ACC112 (cell line): Measurements from ENCODE around the gene RAB11A.

Source experiments
- H2AFZ ChIP-seq: fragments of 200-600 bp; sonication (generic); one replicate; pipeline ENCODE4 v1.6.0; 2017; ENCODE audit warnings: antibody characterized with exemption, low read length; ENCODE audit not compliant: unreplicated experiment
- H3K27ac ChIP-seq: fragments of 200-600 bp; sonication (generic); 2 replicates; pipeline ENCODE4 v1.5.1; 2014; ENCODE audit warnings: low read depth, mild to moderate bottlenecking, antibody characterized with exemption, low read length, moderate library complexity
- H3K27me3 ChIP-seq: fragments of 200-600 bp; sonication (generic); 2 replicates; pipeline ENCODE4 v1.6.1; 2014; ENCODE audit warnings: mild to moderate bottlenecking, antibody characterized with exemption, low read length, moderate library complexity, mixed read lengths; ENCODE audit not compliant: insufficient read depth
- H3K36me3 ChIP-seq: fragments of 200-600 bp; sonication (generic); 2 replicates; pipeline ENCODE4 v1.6.1; 2016; ENCODE audit warnings: mild to moderate bottlenecking, antibody characterized with exemption, low read length, moderate library complexity, mixed read lengths; ENCODE audit not compliant: insufficient read depth
- H3K4me1 ChIP-seq: fragments of 200-600 bp; sonication (generic); one replicate; pipeline ENCODE4 v1.6.1; 2016; ENCODE audit warnings: low read length, mixed read lengths; ENCODE audit not compliant: insufficient read depth, unreplicated experiment, control insufficient read depth
- H3K4me3 ChIP-seq: fragments of 200-600 bp; sonication (generic); 2 replicates; pipeline ENCODE4 v1.5.1; 2014; ENCODE audit warnings: mild to moderate bottlenecking, low read depth, low read length
- H3K79me2 ChIP-seq: fragments of 200-600 bp; sonication (generic); one replicate; pipeline ENCODE4 v1.6.0; 2016; ENCODE audit warnings: low read length; ENCODE audit not compliant: control insufficient read depth, unreplicated experiment, insufficient read depth

Gene RAB11A

DNA sequence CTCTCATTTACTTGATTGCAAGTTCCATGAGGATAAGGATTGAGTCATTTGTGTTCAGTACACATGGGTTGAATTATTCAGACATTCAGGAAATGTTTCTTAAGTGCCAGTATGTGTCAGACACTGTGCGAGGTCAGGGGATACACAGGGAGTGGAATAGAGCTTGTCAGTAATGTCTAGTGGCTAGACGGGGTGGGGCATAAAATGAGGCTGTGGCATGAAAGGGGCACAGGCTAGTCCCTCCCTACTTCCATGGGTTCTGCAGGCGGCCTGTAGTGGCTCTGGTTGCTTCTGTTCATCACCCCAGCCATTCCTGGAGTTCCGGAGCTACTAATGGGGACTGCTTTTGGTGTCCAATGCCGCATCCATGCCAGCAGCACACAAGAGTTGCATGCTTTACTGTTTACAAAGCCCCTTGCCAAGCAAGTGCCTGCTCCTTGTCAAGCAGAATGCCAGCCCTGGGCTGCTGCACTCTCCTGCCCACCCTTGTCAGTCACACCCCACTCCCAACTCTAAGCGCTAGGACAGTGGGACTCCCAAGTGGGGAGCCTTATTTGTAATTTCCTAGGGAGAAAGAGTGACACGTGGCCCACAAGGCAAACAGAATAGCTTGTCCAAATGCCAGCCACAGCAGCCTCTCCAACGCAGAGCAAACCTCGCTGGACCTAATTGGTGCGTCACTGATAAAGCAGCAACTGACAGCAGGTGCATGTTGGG, 70.8 kb downstream of the RAB11A start:
- Histone ChIP-seq H3K4me3 (no peak overlapping the region), H2AFZ (no peak overlapping the region), H3K79me2 (no peaks in the 10 kb centered on the region), H3K4me1 (peaks cover 23% of the 10 kb centered on the region), H3K27me3 (no peaks in the 10 kb centered on the region; the same call in 1 of the 2 replicates), H3K27ac (no peak overlapping the region), H3K36me3 (no peaks in the 10 kb centered on the region)

DNA sequence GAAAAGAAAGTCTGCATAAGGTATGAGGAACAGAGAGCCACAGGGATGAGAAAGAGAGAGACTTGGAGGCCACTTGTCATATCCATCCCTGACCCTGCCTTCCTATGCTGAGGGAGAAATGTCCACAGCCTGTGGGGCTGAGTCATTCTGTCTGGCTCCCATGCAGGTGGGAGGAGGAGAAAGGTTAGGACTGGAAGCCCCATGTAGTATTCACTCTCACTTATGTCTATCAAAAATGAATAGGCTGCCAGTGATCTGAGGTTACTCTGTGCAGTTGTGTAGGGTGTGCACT, 71.3 kb downstream of the RAB11A start:
- H3K27ac ChIP-seq: no peak overlapping the region
- H3K4me1 ChIP-seq: peaks cover 23% of the 10 kb centered on the region
- no peak overlapping the region for H3K4me3 ChIP-seq
- H3K79me2 ChIP-seq: no peaks in the 10 kb centered on the region
- H3K36me3 ChIP-seq: no peaks in the 10 kb centered on the region
- H3K27me3 ChIP-seq: no peaks in the 10 kb centered on the region; the same call in 1 of the 2 replicates
- H2AFZ ChIP-seq: no peak overlapping the region
